ENCODE measurements around the gene SGPL1. TPM values are rescaled to one million over a fixed set of nuclear protein-coding genes. Genes with fewer than 3 reads are reported as not detected.

The SGPL1 gene
- total RNA-seq, 1 donor, result 26.3 TPM

DNA sequence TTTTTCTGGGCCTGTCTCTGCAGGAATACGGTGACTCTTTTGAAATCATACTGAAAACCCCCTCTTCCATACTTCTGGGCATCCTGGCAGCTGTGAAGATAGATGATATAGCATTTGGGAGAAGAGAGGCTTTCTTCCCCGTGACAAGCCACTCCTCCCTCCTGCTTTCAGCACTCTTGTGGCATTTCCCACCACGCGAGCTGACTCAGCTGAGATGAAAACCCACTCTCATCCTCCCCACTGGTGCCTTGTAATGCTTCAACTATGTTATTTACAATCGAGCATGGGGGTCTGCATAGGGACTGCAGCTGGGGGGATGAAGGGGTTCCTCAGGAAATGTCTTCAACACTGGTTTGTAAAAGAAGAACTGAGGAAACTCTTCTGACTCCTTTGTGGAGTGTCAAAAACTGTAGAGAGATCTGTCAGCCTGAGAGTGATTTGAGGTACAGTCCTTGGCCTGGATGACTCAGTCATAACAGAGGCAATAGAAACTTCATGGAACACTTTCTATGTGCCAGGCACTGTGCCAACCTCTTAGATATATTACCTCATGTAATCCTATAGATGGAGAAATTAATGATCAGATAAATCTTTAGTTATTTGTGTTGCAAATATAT lies 28.8 kb upstream of the SGPL1 start:
- DNase-seq (ENCODE audit: low read depth), result no peak
- H3K4me3 ChIP-seq (ENCODE audit: low read depth, low read length), result no peak overlapping the region
- TF ChIP-seq, protein P1, sequence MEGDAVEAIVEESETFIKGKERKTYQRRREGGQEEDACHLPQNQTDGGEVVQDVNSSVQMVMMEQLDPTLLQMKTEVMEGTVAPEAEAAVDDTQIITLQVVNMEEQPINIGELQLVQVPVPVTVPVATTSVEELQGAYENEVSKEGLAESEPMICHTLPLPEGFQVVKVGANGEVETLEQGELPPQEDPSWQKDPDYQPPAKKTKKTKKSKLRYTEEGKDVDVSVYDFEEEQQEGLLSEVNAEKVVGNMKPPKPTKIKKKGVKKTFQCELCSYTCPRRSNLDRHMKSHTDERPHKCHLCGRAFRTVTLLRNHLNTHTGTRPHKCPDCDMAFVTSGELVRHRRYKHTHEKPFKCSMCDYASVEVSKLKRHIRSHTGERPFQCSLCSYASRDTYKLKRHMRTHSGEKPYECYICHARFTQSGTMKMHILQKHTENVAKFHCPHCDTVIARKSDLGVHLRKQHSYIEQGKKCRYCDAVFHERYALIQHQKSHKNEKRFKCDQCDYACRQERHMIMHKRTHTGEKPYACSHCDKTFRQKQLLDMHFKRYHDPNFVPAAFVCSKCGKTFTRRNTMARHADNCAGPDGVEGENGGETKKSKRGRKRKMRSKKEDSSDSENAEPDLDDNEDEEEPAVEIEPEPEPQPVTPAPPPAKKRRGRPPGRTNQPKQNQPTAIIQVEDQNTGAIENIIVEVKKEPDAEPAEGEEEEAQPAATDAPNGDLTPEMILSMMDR (IDR thresholded peaks at IDR 0.05; ENCODE audit: insufficient read depth, low read length), result no peak

DNA sequence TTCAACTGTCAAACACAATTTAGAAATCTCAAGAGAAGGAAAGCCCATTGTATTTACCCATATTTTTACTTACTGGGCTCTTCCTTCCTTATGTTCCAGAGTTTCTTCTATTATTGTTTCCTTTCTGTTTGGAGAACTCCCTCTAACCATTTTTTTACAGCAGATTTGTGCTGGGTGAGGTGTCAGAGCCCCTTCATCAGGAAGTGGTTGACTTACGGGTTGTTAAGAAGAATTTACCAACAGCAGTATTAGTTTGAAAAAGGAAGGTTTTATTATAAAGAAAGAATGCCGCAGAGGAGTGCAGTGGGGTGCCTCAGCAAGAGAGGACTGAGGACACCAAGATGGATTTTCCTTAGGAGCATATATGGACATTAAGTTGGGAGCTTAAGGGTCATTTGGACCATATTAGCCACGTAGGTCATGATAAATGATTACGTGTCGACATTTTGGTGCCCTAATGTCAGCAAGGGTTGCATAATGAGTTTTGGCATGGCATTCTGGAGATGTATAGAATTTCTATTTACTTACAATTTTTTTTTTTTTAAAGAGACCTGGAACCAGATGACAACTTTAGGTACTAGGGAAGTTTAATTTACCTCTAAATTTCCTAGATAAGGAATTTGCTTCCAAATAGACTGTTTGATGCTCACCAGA lies 24.2 kb upstream of the SGPL1 start:
- DNase-seq (ENCODE audit: low read depth), result no peak
- no peak overlapping the region for H3K4me3 ChIP-seq (ENCODE audit: low read depth, low read length)
- TF ChIP-seq, protein P1 (IDR thresholded peaks at IDR 0.05; ENCODE audit: insufficient read depth, low read length), result no peak

DNA sequence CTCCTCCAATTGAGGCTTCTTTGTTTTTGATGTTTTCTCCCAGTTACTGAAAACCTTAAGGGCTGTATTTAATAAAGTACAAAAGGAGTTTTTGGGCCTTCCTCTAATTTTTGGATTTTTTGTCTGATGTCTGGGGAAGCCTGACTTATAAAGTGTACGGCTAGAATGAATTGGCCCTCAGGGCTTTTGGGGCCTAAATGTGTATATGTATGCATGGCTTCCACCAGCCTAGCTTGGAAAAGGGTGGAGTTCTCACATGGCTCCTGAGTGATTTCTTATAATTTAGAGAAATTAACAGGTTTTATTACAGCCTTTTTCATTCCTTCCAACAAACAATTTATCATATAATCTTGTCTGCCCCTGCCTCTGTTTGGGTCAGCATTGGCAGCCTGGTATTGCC lies 20.1 kb upstream of the SGPL1 start:
- DNase-seq (ENCODE audit: low read depth), result no peak
- no peak overlapping the region for H3K4me3 ChIP-seq (ENCODE audit: low read depth, low read length)
- TF ChIP-seq, protein P1 (IDR thresholded peaks at IDR 0.05; ENCODE audit: insufficient read depth, low read length), result no peak

DNA sequence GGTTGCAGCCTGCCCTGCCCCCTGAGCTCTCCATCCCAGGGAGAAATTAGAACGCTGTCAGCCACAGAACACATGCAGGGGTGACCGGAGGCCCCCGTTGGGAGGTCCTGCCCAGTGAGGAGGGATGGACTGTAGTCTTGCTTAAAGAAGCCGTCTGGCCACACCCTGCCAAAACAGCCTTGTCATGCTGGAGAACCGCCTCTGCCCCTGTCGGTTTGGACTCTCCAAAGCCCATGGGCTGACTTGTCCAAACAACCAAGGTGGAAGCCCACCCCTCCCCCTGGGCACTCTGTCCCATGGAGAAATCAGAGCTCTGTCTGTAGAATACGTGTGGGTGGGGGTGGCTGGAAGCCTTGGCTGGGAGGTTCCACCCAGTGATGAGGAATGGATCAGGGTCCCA lies 17.9 kb upstream of the SGPL1 start:
- TF ChIP-seq, protein P1 (IDR thresholded peaks at IDR 0.05; ENCODE audit: insufficient read depth, low read length), result no peak
- H3K4me3 ChIP-seq (ENCODE audit: low read depth, low read length), result no peak overlapping the region
- no peak for DNase-seq (ENCODE audit: low read depth)

DNA sequence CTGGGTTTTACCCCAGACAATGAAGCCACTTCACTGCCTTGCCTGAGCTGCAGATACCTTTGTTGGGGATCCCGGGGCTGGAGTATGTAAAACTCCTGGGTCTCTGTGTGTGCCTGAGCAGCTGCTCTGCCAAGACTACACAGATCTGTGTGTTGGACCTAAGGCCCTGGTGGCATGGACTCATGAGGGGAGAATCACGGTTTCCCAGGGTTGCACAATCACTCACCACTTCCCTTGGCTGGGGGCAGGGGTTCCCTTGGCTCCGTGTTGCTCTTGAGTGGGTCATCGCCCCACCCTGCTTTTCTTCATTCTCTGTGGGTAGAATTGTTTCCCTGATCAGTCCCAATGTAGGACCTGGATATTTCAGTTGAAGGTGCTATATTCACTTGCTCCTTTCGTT lies 16.6 kb upstream of the SGPL1 start:
- TF ChIP-seq, protein P1 (IDR thresholded peaks at IDR 0.05; ENCODE audit: insufficient read depth, low read length), result no peak
- peak; percentile 25 for DNase-seq (ENCODE audit: low read depth)
- no peak overlapping the region for H3K4me3 ChIP-seq (ENCODE audit: low read depth, low read length)

DNA sequence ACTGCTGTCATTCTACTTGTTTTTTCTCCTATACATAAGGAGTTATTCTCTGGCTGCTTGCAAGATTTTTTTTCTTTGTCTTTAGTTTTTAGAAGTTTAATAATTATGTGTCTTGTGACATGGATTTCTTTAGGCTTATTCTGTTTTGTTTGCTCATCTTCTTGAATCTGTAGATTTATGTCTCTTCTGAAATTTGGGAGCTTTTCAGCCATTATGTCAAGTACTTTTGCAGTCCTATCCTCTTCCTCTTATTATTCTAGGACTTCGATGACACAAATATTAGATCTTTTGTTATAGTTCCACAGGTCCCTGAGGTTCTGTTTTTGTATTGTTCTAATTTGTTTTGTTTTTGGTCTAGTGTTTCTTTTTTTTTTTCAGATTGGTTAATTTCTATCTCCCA lies 13.9 kb upstream of the SGPL1 start:
- H3K4me3 ChIP-seq (ENCODE audit: low read depth, low read length), result no peak overlapping the region
- TF ChIP-seq, protein P1 (IDR thresholded peaks at IDR 0.05; ENCODE audit: insufficient read depth, low read length), result no peak
- DNase-seq (ENCODE audit: low read depth), result no peak
